Astrocyte (in vitro differentiated cells and primary cell): ENCODE results near the gene CLCA4. TPM values are rescaled to one million over a fixed set of nuclear protein-coding genes. Genes with fewer than 3 reads are reported as not detected.

ENCODE experiments used
- DNase-seq: peaks from one replicate; pipeline ENCODE4 v3.0.0-alpha.2; 2010; ENCODE audit warnings: low read depth
- FAIRE-seq: peaks from 2 replicates; lab custom pipeline; 2011; peaks lifted over from hg19 to GRCh38; lab: Jason Lieb, UNC
- H2AFZ ChIP-seq: 2 replicates; pipeline ENCODE4 v1.6.0; 2012; ENCODE audit warnings: low read depth, low read length, inconsistent platforms
- H3K27ac ChIP-seq: 2 replicates; pipeline ENCODE4 v1.5.1; 2011; ENCODE audit warnings: low read depth, low read length, inconsistent platforms
- H3K27me3 ChIP-seq: 2 replicates; pipeline ENCODE4 v1.6.0; 2011; ENCODE audit warnings: low read length, inconsistent platforms; ENCODE audit not compliant: insufficient read depth
- H3K36me3 ChIP-seq: 2 replicates; pipeline ENCODE4 v1.5.1; 2011; ENCODE audit warnings: low read length, inconsistent platforms; ENCODE audit not compliant: insufficient read depth
- H3K4me1 ChIP-seq: 2 replicates; pipeline ENCODE4 v1.5.1; 2011; ENCODE audit warnings: low read length, inconsistent platforms; ENCODE audit not compliant: insufficient read depth
- H3K4me2 ChIP-seq: 2 replicates; pipeline ENCODE4 v1.6.0; 2012; ENCODE audit warnings: low read length, inconsistent platforms
- H3K4me3 ChIP-seq: 2 replicates; pipeline ENCODE4 v1.5.1; 2011; ENCODE audit warnings: low read depth, mild to moderate bottlenecking, low read length, inconsistent platforms; ENCODE audit not compliant: insufficient read depth
- H3K79me2 ChIP-seq: 2 replicates; pipeline ENCODE4 v1.6.0; 2012; ENCODE audit warnings: mild to moderate bottlenecking, low read length, inconsistent platforms; ENCODE audit not compliant: insufficient read depth
- H3K9ac ChIP-seq: 2 replicates; pipeline ENCODE4 v1.6.0; 2012; ENCODE audit warnings: mild to moderate bottlenecking, low read length, inconsistent platforms
- H3K9me3 ChIP-seq: 2 replicates; pipeline ENCODE4 v1.5.1; 2012; ENCODE audit warnings: low read depth, mild to moderate bottlenecking, low read length, inconsistent platforms; ENCODE audit not compliant: insufficient read depth
- H4K20me1 ChIP-seq: 2 replicates; pipeline ENCODE4 v1.6.0; 2012; ENCODE audit warnings: low read length, inconsistent platforms; ENCODE audit not compliant: insufficient read depth
- H3K27ac Mint-ChIP-seq: one replicate; pipeline ENCODE4 v1.8.0; 2021; ENCODE audit warnings: mild to moderate bottlenecking, mixed read lengths; ENCODE audit not compliant: unreplicated experiment
- H3K27me3 Mint-ChIP-seq: one replicate; pipeline ENCODE4 v1.8.0; 2021; ENCODE audit warnings: low read depth, mixed read lengths; ENCODE audit not compliant: unreplicated experiment
- H3K36me3 Mint-ChIP-seq: one replicate; pipeline ENCODE4 v1.8.0; 2021; ENCODE audit warnings: low read depth, mixed read lengths; ENCODE audit not compliant: unreplicated experiment
- H3K4me1 Mint-ChIP-seq: one replicate; pipeline ENCODE4 v1.8.0; 2021; ENCODE audit warnings: low read depth, mixed read lengths; ENCODE audit not compliant: unreplicated experiment
- H3K4me3 Mint-ChIP-seq: one replicate; pipeline ENCODE4 v1.8.0; 2021; ENCODE audit warnings: mild to moderate bottlenecking, moderate library complexity, mixed read lengths; ENCODE audit not compliant: unreplicated experiment
- H3K9me3 Mint-ChIP-seq: one replicate; pipeline ENCODE4 v1.8.0; 2021; ENCODE audit warnings: mild to moderate bottlenecking, mixed read lengths; ENCODE audit not compliant: unreplicated experiment
- EZH2 ChIP-seq: IDR thresholded peaks from 2 replicates; pipeline ENCODE4 v1.6.1; 2012; ENCODE audit warnings: mild to moderate bottlenecking, low read length, inconsistent platforms; ENCODE audit not compliant: insufficient read depth
- total RNA-seq: library from RNA; stranded (reverse); gene quantifications from 2 replicates; pipeline ENCODE4 v1.2.1, GENCODE V29; 2021
- TF ChIP-seq, protein P1 (sequence below): IDR thresholded peaks from 2 replicates; pipeline ENCODE4 v1.5.1; 2011; ENCODE audit warnings: low read depth, mild to moderate bottlenecking, inconsistent platforms, low read length, moderate library complexity; ENCODE audit not compliant: insufficient read depth

Gene CLCA4
- total RNA-seq, 1 donor from 2014 or later = not detected

DNA sequence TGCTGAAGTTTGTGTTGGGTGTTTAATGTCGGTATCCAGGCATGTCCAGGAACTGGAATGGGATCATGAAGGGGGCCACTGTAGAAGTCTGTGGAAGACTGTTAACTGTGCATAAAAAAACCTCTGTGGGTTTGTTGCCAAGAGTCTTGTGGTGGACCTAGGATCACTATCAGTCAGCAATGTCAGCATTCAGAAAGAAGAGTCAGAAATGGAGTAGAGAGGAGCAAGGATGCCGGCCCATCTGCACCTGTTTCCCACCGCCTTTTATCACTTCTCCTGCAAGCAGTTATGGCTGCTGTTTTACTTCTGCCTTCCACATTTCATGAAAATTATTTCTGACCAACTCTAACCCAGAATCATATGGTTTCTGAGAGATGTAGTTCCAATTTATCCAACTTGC lies 36.7 kb downstream of the CLCA4 start:
- H3K36me3 ChIP-seq = no peaks in the 10 kb centered on the region
- Mint-ChIP-seq H3K36me3 (no peaks in the 10 kb centered on the region), H3K4me3 (no peak overlapping the region), H3K9me3 (no peaks in the 10 kb centered on the region), H3K4me1 (no peaks in the 10 kb centered on the region), H3K27me3 (peaks cover 8% of the 10 kb centered on the region), H3K27ac (no peak overlapping the region)
- FAIRE-seq (no peak), DNase-seq (no peak)
- TF ChIP-seq EZH2 = no peak
- TF ChIP-seq, protein P1, sequence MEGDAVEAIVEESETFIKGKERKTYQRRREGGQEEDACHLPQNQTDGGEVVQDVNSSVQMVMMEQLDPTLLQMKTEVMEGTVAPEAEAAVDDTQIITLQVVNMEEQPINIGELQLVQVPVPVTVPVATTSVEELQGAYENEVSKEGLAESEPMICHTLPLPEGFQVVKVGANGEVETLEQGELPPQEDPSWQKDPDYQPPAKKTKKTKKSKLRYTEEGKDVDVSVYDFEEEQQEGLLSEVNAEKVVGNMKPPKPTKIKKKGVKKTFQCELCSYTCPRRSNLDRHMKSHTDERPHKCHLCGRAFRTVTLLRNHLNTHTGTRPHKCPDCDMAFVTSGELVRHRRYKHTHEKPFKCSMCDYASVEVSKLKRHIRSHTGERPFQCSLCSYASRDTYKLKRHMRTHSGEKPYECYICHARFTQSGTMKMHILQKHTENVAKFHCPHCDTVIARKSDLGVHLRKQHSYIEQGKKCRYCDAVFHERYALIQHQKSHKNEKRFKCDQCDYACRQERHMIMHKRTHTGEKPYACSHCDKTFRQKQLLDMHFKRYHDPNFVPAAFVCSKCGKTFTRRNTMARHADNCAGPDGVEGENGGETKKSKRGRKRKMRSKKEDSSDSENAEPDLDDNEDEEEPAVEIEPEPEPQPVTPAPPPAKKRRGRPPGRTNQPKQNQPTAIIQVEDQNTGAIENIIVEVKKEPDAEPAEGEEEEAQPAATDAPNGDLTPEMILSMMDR = no peak
- H4K20me1 ChIP-seq = no peaks in the 10 kb centered on the region
- no peaks in the 10 kb centered on the region for H3K27me3 ChIP-seq
- no peak overlapping the region for H3K4me3 ChIP-seq
- no peak overlapping the region for H3K4me2 ChIP-seq
- no peaks in the 10 kb centered on the region for H3K9me3 ChIP-seq
- H3K9ac ChIP-seq = no peak overlapping the region
- no peak overlapping the region for H3K27ac ChIP-seq
- no peak overlapping the region for H2AFZ ChIP-seq
- H3K79me2 ChIP-seq = no peaks in the 10 kb centered on the region
- H3K4me1 ChIP-seq = no peaks in the 10 kb centered on the region

DNA sequence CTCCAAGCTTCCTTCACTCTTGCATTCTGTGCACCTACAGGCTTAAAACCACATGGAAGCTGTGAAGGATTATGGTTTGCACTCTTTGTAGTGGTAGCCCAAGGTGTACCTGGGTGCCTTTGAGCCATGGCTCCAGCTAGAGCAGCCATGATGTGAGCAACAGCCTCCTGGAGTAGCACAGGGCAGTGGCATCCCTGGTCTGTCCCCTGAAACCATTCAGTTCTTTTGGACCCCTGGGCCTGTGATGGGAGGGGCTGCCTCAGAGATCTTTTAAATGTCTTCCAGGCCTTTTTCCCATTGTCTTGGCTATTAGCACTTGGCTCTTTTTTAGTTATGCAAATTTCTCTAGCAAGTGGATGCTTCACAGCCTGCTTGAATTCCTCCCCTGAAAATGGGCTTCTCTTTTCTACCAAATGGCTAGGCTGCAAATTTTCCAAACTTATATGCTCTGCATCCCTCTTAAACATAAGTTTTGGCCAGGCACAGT lies 47.4 kb downstream of the CLCA4 start:
- H3K4me1 Mint-ChIP-seq = peaks cover 6% of the 10 kb centered on the region

DNA sequence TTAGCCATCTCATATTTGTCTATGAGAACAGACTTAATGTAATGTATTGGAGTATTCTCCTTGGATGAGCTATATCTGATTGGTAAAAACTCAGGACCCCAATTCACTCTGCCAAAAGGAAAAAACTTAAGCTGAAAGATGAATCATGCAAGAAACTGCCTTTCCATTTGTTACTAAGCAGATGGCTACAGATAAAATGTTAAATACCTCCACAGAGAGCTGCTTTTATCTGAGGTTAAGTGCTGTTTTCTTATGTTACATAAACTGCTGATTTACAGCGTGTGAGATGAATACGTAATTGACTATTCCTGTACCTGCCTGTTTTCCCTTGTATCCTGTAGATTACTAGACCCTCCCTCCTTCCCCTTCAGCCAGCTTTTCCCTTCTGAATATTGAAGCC lies 49.3 kb downstream of the CLCA4 start:
- Mint-ChIP-seq H3K9me3 (peaks cover 5% of the 10 kb centered on the region), H3K36me3 (no peaks in the 10 kb centered on the region), H3K4me1 (peaks cover 6% of the 10 kb centered on the region), H3K27ac (peak overlapping the region; percentile 12), H3K4me3 (no peak overlapping the region), H3K27me3 (no peaks in the 10 kb centered on the region)
- Histone ChIP-seq H4K20me1 (no peaks in the 10 kb centered on the region), H3K4me3 (no peak overlapping the region), H3K4me1 (no peaks in the 10 kb centered on the region), H3K9ac (no peak overlapping the region), H3K27me3 (no peaks in the 10 kb centered on the region), H3K4me2 (no peak overlapping the region), H2AFZ (no peak overlapping the region), H3K9me3 (no peaks in the 10 kb centered on the region), H3K36me3 (no peaks in the 10 kb centered on the region), H3K27ac (no peak overlapping the region), H3K79me2 (no peaks in the 10 kb centered on the region)
- TF ChIP-seq, protein P1 = no peak
- TF ChIP-seq EZH2 = no peak
- FAIRE-seq (no peak), DNase-seq (peak; percentile 24)

More for the DNA sequence above, 47.4 kb downstream of the CLCA4 start:
- DNase-seq (no peak), FAIRE-seq (no peak)
- Mint-ChIP-seq H3K36me3 (no peaks in the 10 kb centered on the region), H3K27ac (no peak overlapping the region), H3K4me3 (no peak overlapping the region), H3K27me3 (no peaks in the 10 kb centered on the region), H3K9me3 (peaks cover 5% of the 10 kb centered on the region)
- no peaks in the 10 kb centered on the region for H3K9me3 ChIP-seq
- no peaks in the 10 kb centered on the region for H3K79me2 ChIP-seq
- no peak overlapping the region for H2AFZ ChIP-seq
- H3K27ac ChIP-seq = no peak overlapping the region
- no peak overlapping the region for H3K4me3 ChIP-seq
- no peaks in the 10 kb centered on the region for H3K27me3 ChIP-seq
- no peak for TF ChIP-seq EZH2
- H3K36me3 ChIP-seq = no peaks in the 10 kb centered on the region
- no peaks in the 10 kb centered on the region for H4K20me1 ChIP-seq
- H3K4me2 ChIP-seq = no peak overlapping the region
- no peaks in the 10 kb centered on the region for H3K4me1 ChIP-seq
- no peak overlapping the region for H3K9ac ChIP-seq
